ENCODE measurements around the gene CARHSP1.
"Not testable (repeated sequence)": the region's sequence is repeated elsewhere in the genome, so short reads cannot be mapped to it uniquely, and the experiment has no call there.

Gene CARHSP1

GRCh38 chr16:8893426-8893825 lies 24.6 kb upstream of the CARHSP1 start:
- DNase-seq: no peak

GRCh38 chr16:8892101-8892575 lies 23.3 kb upstream of the CARHSP1 start:
- no peak for DNase-seq

- no peak for DNase-seq
These were observed 21.7 kb upstream of the CARHSP1 start for GRCh38 chr16:8890549-8890921.

- no peak for DNase-seq
These were observed 21.2 kb upstream of the CARHSP1 start for GRCh38 chr16:8889893-8890548.

- no peak for DNase-seq
These were observed 20.4 kb upstream of the CARHSP1 start for GRCh38 chr16:8888951-8889892.

GRCh38 chr16:8887952-8888560 lies 19.2 kb upstream of the CARHSP1 start:
- DNase-seq: no peak

GRCh38 chr16:8887431-8887765 lies 18.6 kb upstream of the CARHSP1 start:
- DNase-seq: no peak

- DNase-seq: no peak
These were observed 18.0 kb upstream of the CARHSP1 start for GRCh38 chr16:8886593-8887430.

- DNase-seq: no peak
These were observed 17.1 kb upstream of the CARHSP1 start for GRCh38 chr16:8885674-8886592.

- DNase-seq: no peak
These were observed 14.0 kb upstream of the CARHSP1 start for GRCh38 chr16:8882725-8883377.

GRCh38 chr16:8882041-8882617 lies 13.3 kb upstream of the CARHSP1 start, which contains the start of gene LITAFD:
TSS of gene LITAFD (plus strand) at chr16:8882351. CDS start at chr16:8884356, 2,005 bp downstream.
- no peak for DNase-seq

- DNase-seq: no peak
These were observed 12.2 kb upstream of the CARHSP1 start for GRCh38 chr16:8880839-8881510.

- DNase-seq: no peak
These were observed 9.7 kb upstream of the CARHSP1 start for GRCh38 chr16:8878523-8878911.

- DNase-seq: no peak
These were observed 9.2 kb upstream of the CARHSP1 start for GRCh38 chr16:8877894-8878522.

- not testable (repeated sequence) for DNase-seq
These were observed 6.5 kb upstream of the CARHSP1 start for GRCh38 chr16:8875317-8875716.

GRCh38 chr16:8874388-8874787 lies 5.6 kb upstream of the CARHSP1 start:
- no peak for DNase-seq

GRCh38 chr16:8873866-8874195 lies 5.0 kb upstream of the CARHSP1 start:
- not testable (repeated sequence) for DNase-seq

- no peak for DNase-seq
These were observed 4.4 kb upstream of the CARHSP1 start for GRCh38 chr16:8872967-8873865.
